KG1 (cell line): ENCODE data around the gene LDHAL6B.

Experiments used
- DNase-seq: peaks from one replicate; lab custom pipeline; 2025; lab: John Stamatoyannopoulos, UW

LDHAL6B gene

DNA sequence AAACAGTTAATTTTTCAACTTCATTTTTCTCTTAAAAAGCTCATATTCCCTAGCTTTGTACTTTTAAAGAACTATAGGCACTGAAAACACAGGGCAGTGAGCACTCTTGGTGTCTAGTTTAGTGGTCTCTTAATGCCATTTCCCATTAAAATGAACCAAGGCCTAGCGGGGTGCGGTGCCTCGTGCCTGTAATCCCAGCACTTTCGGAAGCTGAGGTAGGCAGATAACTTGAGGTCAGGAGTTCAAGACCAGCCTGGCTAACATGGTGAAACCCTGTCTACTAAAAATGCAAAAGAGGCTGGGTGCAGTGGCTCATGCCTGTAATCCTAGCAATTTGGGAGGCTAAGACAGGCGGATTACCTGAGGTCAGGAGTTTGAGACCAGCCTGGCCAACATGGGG, 45.5 kb downstream of the LDHAL6B start:
- no peak for DNase-seq

DNA sequence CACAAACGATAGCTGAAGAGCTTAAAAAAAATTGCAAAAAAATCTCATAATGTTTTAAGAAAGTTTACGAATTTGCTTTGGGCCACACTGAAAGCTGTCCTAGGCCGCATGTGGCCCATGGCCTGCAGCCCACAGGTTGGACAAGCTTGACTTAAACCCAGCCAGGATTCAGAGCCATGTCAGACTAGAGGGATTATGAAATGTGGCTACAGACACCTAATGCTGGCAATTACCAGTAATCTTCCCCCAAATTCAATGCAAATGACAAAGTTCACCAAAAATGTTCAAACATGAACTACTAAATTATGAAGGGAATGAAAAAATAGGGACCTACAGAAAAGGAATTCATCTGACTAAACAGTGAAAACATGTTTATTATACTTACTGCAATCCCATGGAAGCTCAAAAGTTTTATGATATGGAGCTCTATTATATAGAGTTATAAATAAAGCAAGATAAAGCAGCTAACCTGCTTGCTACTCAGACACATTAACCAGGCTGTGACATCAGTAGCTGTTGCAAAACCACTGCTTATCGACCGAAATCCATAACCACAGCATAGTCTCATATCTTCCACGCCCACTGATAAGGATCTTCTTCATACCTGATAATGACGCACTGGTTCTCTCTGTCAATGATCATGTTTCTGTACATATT, 49.2 kb downstream of the LDHAL6B start:
- no peak for DNase-seq

DNA sequence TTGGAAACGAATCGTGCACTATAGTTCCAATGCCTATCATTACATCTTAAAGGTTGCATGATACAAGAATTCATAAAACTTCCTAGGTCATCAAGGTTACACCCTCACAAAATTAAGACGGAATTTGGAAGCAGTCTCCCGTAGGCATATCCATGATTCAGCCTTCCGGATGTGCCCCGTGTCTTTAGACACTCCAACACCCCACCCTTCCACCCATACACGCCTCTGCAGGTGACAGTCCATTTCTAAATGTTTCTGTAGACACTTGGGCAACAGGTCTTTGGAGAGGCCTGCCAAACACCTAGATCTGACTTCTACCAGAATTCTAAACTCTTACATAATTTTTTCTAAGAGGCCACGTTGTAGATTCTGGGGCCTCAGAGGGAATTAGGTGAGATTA, 49.8 kb downstream of the LDHAL6B start:
- DNase-seq: no peak

DNA sequence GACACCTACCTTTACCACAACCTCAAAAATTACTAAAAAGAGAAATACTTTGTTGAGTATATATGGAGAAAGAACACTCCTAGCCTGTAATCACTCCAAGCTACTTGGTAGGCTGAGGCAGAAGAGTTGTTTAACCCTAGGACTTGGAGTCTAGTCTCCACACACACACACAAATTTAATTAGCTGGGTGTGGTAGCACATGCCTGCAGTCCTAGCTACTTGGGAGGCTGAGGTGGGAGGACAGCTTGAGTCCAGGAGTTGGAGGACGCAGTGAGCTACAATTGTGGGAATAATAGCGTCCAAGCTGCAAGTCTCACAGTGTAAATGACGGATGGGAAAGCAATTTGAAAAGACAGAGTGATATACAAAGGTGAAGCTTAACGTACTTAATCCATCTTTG, 50.5 kb downstream of the LDHAL6B start:
- no peak for DNase-seq
